Suppressor macrophage (primary cell): ENCODE results near the gene PNPLA7.
"Not testable (repeated sequence)": the region's sequence is repeated elsewhere in the genome, so short reads cannot be mapped to it uniquely, and the experiment has no call there.

Experiments used
- DNase-seq, 4 experiments: peaks; one replicate each; pipeline ENCODE4 v3.0.0-alpha.2; 2020 to 2022

Gene PNPLA7

GRCh38 chr9:137459601-137460362, 90.4 kb downstream of the PNPLA7 start:
- DNase-seq: no peak

DNA sequence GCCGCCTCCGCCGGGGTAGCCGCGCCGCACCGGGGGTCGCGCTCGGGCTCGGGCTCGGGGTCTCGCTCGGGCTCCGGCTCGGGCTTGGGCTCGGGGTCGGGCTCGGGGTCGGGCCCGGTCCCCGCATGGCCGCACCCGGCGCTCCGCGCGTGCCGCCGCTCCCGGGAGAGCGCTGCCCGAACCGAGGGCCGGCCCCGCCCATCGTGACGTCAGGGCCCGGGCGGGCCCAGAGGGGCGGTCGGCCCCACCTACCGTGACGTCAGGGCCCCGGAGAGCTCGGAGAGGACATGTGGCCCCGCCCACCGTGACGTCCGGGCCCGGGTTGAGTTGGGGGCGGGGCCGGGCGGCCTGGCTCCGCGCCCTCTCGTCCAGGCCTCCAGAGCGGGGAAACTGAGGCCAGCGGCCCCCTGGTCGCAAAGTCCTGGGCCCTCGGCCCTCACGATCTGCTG, 91.0 kb downstream of the PNPLA7 start, which contains the start of gene NSMF:
NSMF (minus strand) TSS at position 183 of the 449 bp plus-strand sequence. CDS start 232 bp downstream, outside the sequence.
- DNase-seq: peak; percentile 96 to 99 (median 98)

GRCh38 chr9:137458194-137459151, 91.7 kb downstream of the PNPLA7 start:
- DNase-seq: peak in 1 of 4 experiments; percentile 26

- DNase-seq: no peak
Measured at GRCh38 chr9:137457406-137458193, 92.6 kb downstream of the PNPLA7 start.

- DNase-seq: no peak
Measured at GRCh38 chr9:137456864-137457405, 93.3 kb downstream of the PNPLA7 start.

GRCh38 chr9:137456061-137456863, 93.9 kb downstream of the PNPLA7 start:
- no peak for DNase-seq

- DNase-seq: no peak
Measured at GRCh38 chr9:137455359-137455991, 94.7 kb downstream of the PNPLA7 start.

DNA sequence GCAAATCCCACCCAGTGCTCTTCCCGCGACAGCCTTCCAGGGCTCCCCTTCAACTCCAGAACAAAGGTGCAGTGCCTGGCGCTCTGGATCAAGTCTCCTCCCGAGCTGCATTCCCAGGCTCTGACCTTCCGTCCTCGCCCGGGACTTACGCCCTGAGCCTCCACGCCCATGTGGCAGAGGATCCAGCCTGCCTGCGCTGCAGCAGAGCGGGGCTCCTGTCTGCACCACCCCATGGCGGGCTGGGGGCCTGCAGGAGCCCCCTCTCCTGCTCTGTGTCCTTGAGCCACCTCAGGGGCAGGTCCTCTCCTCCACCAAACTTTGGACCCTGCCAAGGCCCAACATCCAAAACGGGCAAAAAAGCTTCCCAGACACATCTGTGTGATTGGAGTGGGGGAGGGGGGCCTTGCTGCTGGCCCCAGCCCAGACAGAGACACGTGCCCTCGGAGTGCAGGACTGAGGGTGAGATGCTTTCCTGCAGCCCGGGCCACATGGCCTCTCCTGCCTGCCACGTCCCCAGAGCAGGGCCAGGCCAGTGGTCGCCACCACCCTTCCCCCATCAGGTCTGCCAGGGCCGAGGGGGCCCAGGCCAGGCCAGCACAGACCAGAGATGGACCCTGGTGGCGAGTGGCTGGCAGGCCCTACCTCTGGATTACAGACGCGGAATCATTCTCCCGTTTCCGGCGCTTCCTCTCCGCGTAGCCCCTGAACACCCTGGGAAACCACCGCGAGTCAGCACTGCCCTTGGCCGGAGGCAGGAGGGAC, 95.4 kb downstream of the PNPLA7 start:
- no peak for DNase-seq

- peak; percentile 30 to 71 (median 46) for DNase-seq
Measured at GRCh38 chr9:137454145-137454596, 96.0 kb downstream of the PNPLA7 start.

- peak; percentile 74 to 87 (median 81) for DNase-seq
Measured at GRCh38 chr9:137453643-137454081, 96.5 kb downstream of the PNPLA7 start.

DNA sequence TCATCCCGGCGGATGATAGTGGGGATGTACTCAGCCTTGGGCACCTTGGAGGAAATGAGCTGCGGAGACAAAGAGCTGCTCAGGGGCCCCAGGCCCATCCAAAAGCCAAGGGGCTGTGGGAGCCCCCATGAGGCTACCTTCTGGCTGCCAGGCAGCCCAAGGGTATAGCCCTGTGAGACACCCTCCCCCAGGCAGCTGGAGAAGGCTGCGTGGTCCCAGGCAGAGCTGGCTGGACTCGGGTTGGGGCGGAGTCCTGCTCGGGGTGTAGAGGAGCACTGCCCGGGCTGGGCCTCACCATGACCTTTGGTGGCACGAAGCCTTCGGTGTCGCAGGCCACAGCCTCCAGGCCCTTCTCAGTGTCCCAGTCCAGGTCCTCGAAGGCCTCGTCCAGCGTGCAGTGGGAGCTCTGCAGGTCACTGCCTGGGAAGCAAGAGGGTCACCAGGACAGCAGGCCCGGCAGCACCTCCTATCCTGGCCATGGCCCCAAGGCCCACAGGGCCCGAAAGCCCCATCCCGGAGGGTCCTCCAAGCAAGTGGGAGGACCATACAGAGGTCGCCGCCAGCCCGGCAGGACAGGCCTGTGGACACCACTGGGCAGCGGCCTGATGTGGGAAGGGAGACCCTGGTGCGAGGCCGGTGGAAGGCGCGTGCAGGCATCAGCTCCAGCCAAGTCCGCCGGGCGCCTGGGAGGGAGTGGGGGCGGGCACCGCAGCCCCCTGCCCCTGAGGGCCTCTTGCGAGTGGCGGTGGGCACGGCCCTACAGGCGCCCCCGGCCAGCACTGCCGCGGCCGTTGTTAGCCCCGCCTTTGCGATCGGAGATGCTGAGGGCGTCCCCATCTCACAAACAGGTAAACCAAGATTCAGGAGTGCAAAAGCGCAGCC, 97.2 kb downstream of the PNPLA7 start:
- no peak for DNase-seq

- no peak for DNase-seq
Measured at GRCh38 chr9:137452006-137452760, 98.0 kb downstream of the PNPLA7 start.

DNA sequence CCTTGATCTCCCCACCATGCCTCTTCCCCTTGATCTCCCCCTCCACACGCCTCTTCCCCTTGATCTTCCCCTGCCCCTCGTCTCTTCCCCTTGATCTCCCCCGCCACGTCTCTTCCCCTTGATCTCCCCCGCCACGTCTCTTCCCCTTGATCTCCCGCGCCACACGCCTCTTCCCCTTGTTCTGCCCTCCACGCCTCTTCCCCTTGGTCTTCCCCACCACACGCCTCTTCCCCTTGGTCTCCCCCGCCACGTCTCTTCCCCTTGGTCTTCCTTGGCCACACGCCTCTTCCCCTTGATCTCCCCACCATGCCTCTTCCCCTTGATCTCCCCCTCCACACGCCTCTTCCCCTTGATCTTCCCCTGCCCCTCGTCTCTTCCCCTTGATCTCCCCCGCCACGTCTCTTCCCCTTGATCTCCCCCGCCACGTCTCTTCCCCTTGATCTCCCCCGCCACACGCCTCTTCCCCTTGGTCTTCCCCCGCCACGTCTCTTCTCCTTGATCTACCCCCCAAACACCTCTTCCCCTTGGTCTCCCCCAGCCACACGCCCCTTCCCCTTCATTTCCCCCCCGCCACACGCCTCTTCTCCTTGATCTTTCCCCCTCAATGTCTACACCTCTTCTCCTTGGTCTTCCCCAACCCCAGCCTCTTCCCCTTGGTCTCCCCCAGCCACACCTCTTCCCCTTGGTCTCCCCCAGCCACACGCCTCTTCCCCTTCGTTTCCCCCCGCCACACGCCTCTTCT, 98.8 kb downstream of the PNPLA7 start:
- DNase-seq: not testable (repeated sequence)

DNA sequence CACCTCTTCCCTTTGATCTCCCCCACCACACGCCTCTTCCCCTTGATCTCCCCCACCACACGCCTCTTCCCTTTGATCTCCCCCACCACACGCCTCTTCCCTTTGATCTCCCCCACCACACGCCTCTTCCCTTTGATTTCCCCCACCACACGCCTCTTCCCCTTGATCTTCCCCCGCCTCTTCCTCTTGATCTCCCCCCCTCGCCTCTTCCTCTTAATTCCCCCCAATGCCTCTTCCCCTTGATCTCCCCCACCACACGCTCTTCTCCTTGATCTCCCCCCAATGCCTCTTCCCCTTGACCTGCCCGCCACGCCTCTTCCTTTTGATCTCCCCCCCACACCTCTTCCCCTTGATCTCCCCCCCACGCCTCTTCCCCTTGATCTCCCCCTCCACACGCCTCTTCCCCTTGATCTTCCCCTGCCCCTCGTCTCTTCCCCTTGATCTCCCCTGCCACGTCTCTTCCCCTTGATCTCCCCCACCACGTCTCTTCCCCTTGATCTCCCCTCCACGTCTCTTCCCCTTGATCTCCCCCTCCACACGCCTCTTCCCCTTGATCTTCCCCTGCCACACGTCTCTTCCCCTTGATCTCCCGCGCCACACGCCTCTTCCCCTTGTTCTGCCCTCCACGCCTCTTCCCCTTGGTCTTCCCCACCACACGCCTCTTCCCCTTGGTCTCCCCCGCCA, 99.5 kb downstream of the PNPLA7 start:
- peak; percentile 37 to 59 (median 54) for DNase-seq

GRCh38 chr9:137449931-137450538, 100.2 kb downstream of the PNPLA7 start:
- DNase-seq: no peak
